ENCODE measurements around the gene CPLANE2. TPM values are rescaled to one million over a fixed set of nuclear protein-coding genes. Genes with fewer than 3 reads are reported as not detected.

Gene CPLANE2, protein sequence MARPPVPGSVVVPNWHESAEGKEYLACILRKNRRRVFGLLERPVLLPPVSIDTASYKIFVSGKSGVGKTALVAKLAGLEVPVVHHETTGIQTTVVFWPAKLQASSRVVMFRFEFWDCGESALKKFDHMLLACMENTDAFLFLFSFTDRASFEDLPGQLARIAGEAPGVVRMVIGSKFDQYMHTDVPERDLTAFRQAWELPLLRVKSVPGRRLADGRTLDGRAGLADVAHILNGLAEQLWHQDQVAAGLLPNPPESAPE
- total RNA-seq (10 to 100 TPM; 12.1 to 13.3 TPM), polyA plus RNA-seq (ENCODE audit: insufficient read length in 2 of 2) (10 to 100 TPM; 12.2 to 14.3 TPM)
- long read RNA-seq, donor 1, partial matches to known transcripts, result 0 of 3 reads
- long read RNA-seq, donor 1, other reads (novel, unspliced or antisense), result 0 of 3 reads
- long read RNA-seq, donor 2, partial matches to known transcripts, result 0 of 1 reads
- long read RNA-seq, donor 2, other reads (novel, unspliced or antisense), result 0 of 1 reads
- long read RNA-seq, donor 3, partial matches to known transcripts, result 0 of 1 reads
- long read RNA-seq, donor 3, other reads (novel, unspliced or antisense), result 0 of 1 reads
- long read RNA-seq, donor 4, partial matches to known transcripts, result 0 of 1 reads
- long read RNA-seq, donor 4, other reads (novel, unspliced or antisense), result 0 of 1 reads

DNA sequence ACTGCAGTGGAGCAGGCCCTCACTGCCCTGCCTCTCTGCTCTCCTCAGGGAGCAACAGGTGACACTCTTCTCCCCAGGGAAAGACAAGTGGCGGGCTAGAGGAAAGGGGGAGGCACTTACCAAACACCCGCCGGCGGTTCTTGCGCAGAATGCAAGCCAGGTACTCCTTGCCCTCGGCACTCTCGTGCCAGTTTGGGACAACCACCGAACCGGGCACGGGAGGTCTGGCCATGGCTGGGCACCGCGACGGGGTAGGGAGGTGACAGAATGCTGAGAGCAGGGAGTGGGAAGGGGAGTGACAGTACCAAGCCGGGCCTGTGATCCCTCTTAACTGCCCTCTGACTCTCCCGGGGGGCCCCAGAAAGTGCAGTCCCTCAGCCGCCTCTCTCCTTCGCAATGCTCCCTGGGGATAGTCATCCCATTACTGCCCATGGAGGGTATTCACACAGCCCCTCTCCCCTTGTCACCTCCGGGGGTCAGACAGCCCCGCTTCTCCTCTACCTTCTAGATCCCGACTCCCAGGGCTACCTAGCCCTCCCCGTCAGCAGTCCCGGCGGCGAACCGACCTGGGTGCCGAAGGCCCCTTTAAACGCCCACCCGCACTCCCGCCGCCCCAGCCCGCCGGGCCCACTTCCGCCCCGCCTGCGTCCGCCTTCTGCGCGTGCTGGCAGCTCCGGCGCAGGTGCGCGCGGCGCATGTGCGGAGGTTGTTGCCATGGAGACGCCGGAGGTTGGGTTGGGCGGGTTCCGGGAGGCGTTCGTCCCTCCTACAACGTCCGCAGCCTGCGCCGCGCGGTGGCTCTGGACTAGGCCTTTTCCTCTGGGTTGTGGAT is at the start of gene CPLANE2:
Gene CPLANE2, minus strand, starts transcription at position 673 of the 832 bp plus-strand sequence. Its CDS starts 441 bp downstream, at position 232.
- Histone ChIP-seq H3K27ac (ENCODE audit: low read depth, low read length) (peak within 1 kb of the TSS; percentile 72), H3K36me3 (ENCODE audit: control insufficient read depth, insufficient read depth, low read length) (peaks cover 16% of the 10 kb centered on the region), H3K4me3 (ENCODE audit: low read depth, low read length) (peak within 1 kb of the TSS; percentile 65), H3K9me3 (ENCODE audit: control insufficient read depth, insufficient read depth, low read length) (no peaks in the 10 kb centered on the region), H3K27me3 (ENCODE audit: control insufficient read depth, insufficient read depth, low read length) (no peaks in the 10 kb centered on the region), H3K4me1 (ENCODE audit: control insufficient read depth, insufficient read depth, low read length) (peaks cover 17% of the 10 kb centered on the region)
- peak; percentile 80 to 98 (median 88) for DNase-seq (ENCODE audit: low read depth in 4 of 6, low spot score in 6 of 6)
- under 1% methylated on average over 57 of the region's 57 CpGs for WGBS (ENCODE audit: insufficient coverage)

DNA sequence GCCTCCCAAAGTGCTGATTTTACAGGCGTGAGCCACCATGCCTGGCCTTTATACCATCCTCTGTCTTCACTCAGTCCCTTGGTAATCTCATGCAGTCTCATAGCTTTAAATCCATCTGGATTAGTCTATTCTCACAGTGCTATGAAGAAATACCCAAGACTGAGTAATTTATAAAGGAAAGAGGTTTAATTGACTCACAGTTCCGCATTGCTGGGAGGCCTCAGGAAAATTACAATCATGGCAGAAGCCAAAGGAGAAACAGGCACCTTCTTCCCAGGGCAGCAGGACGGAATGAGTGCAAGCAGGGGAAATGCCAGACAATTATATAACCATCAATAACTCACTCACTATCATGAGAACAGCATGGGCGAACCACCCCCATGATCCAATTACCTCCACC is 49.1 kb upstream of the CPLANE2 start:
- H3K27ac ChIP-seq (ENCODE audit: low read depth, low read length), result no peak overlapping the region
- WGBS (ENCODE audit: insufficient coverage), result 100% methylated on average over 1 of the region's 4 CpGs
- H3K27me3 ChIP-seq (ENCODE audit: control insufficient read depth, insufficient read depth, low read length), result no peaks in the 10 kb centered on the region
- DNase-seq (ENCODE audit: low read depth in 4 of 6, low spot score in 6 of 6), result no peak
- H3K4me1 ChIP-seq (ENCODE audit: control insufficient read depth, insufficient read depth, low read length), result no peaks in the 10 kb centered on the region
- peaks cover 22% of the 10 kb centered on the region for H3K36me3 ChIP-seq (ENCODE audit: control insufficient read depth, insufficient read depth, low read length)
- H3K9me3 ChIP-seq (ENCODE audit: control insufficient read depth, insufficient read depth, low read length), result no peaks in the 10 kb centered on the region
- no peak overlapping the region for H3K4me3 ChIP-seq (ENCODE audit: low read depth, low read length)

DNA sequence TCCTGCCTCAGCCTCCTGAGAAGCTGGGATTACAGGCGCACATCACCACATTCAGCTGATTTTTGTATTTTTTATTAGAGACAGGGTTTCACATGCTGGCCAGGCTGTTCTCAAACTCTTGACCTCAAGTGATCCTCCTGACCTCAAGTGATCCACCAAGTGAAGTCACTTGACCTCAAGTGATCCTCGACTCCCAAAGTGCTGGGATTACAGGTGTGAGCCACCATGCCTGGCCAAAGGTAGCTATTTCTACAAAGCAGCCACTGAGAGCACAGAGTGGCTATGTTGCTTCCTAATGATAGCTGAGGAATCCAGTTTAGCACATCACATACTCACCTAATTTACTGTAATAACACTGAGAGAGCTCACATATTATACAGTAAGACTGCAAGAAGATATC is 44.8 kb upstream of the CPLANE2 start:
- DNase-seq (ENCODE audit: low read depth in 4 of 6, low spot score in 6 of 6), result no peak
- Histone ChIP-seq H3K4me3 (ENCODE audit: low read depth, low read length) (no peak overlapping the region), H3K4me1 (ENCODE audit: control insufficient read depth, insufficient read depth, low read length) (no peaks in the 10 kb centered on the region), H3K9me3 (ENCODE audit: control insufficient read depth, insufficient read depth, low read length) (no peaks in the 10 kb centered on the region), H3K27ac (ENCODE audit: low read depth, low read length) (no peak overlapping the region), H3K27me3 (ENCODE audit: control insufficient read depth, insufficient read depth, low read length) (no peaks in the 10 kb centered on the region), H3K36me3 (ENCODE audit: control insufficient read depth, insufficient read depth, low read length) (peaks cover 9% of the 10 kb centered on the region)
- 100% methylated on average over 1 of the region's 2 CpGs for WGBS (ENCODE audit: insufficient coverage)

DNA sequence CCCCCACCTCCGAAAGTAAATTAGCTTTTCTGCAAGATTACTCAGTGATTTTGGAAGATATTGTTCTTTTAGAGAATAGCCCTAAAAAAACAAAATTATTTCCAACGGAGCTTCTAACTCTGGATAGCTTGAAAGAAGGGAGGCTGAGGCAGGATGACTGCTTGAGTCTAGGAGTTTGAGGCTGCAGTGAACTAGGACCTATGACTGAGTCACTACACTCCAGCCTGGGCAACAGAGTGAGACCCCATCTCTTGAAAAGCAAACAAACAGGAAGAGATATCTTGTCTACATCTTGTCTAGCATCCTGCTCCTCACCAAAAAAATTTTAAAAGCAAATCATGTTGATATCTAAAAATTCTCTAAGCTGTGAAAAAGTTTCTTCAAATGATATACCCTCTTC is 42.2 kb upstream of the CPLANE2 start:
- peaks cover 3% of the 10 kb centered on the region for H3K36me3 ChIP-seq (ENCODE audit: control insufficient read depth, insufficient read depth, low read length)
- no peaks in the 10 kb centered on the region for H3K4me1 ChIP-seq (ENCODE audit: control insufficient read depth, insufficient read depth, low read length)
- DNase-seq (ENCODE audit: low read depth in 4 of 6, low spot score in 6 of 6), result no peak
- no peak overlapping the region for H3K27ac ChIP-seq (ENCODE audit: low read depth, low read length)
- H3K27me3 ChIP-seq (ENCODE audit: control insufficient read depth, insufficient read depth, low read length), result no peaks in the 10 kb centered on the region
- H3K4me3 ChIP-seq (ENCODE audit: low read depth, low read length), result no peak overlapping the region
- H3K9me3 ChIP-seq (ENCODE audit: control insufficient read depth, insufficient read depth, low read length), result no peaks in the 10 kb centered on the region
- WGBS (ENCODE audit: insufficient coverage), result no CpG with 5 or more reads among the region's 2 CpGs

DNA sequence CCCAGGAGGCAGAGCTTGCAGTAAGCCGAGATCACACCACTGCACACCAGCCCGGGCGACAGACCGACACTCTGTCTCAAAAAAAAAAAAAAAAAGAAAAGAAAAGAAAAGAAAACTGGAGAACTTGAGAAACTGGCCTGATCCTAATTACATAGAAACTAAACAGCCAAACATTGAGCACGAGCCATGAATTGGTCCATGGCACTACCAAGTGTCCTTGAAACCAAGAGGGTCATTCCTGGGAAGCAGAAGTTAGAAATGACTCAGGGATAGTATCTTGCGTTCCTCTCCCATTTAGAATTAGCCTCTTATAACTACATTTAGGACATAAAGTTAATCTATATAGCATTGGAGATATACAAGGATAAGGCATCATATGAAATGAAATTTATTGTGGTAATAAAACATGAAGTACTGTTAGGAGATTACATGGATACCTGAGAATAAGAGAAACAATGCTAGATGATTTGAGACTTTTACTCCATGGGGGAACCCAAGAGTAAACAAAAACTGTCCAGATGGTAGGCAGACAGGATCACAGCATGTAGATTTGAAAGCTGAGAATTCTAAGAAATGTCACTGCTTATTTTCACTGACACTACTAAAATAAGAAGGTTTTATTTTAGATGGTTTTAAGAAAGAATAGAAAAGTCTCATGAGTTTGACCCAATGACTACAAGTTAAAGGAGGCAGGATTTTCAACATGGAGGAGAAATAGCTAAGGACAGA is 39.5 kb upstream of the CPLANE2 start:
- H3K4me1 ChIP-seq (ENCODE audit: control insufficient read depth, insufficient read depth, low read length), result no peaks in the 10 kb centered on the region
- H3K27ac ChIP-seq (ENCODE audit: low read depth, low read length), result no peak overlapping the region
- WGBS (ENCODE audit: insufficient coverage), result no CpG with 5 or more reads among the region's 6 CpGs
- peaks cover 3% of the 10 kb centered on the region for H3K36me3 ChIP-seq (ENCODE audit: control insufficient read depth, insufficient read depth, low read length)
- no peak overlapping the region for H3K4me3 ChIP-seq (ENCODE audit: low read depth, low read length)
- peak in 1 of 6 donors; percentile 51 for DNase-seq (ENCODE audit: low read depth in 4 of 6, low spot score in 6 of 6)
- no peaks in the 10 kb centered on the region for H3K27me3 ChIP-seq (ENCODE audit: control insufficient read depth, insufficient read depth, low read length)
- no peaks in the 10 kb centered on the region for H3K9me3 ChIP-seq (ENCODE audit: control insufficient read depth, insufficient read depth, low read length)

DNA sequence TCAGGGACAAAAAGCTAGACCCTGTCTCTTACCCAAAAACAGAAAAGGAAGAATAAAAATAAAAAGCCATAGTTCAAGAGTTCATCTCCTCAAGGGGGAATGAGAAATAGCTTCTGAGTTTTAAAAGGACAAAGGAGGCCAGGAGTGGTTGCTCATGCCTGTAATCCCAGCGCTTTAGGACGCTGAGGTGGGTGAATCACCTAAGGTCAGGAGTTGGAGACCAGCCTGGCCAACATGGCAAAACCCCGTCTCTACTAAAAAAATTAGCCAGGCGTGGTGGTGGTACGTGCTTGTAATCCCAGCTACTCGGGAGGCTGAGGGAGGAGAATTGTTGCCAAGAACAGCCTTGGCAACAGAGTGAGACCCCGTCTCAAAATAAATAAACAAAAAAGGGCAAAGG is 38.6 kb upstream of the CPLANE2 start:
- no peaks in the 10 kb centered on the region for H3K4me1 ChIP-seq (ENCODE audit: control insufficient read depth, insufficient read depth, low read length)
- peaks cover 3% of the 10 kb centered on the region for H3K36me3 ChIP-seq (ENCODE audit: control insufficient read depth, insufficient read depth, low read length)
- no peak overlapping the region for H3K4me3 ChIP-seq (ENCODE audit: low read depth, low read length)
- DNase-seq (ENCODE audit: low read depth in 4 of 6, low spot score in 6 of 6), result no peak
- WGBS (ENCODE audit: insufficient coverage), result 98% methylated on average over 5 of the region's 7 CpGs
- no peaks in the 10 kb centered on the region for H3K9me3 ChIP-seq (ENCODE audit: control insufficient read depth, insufficient read depth, low read length)
- no peak overlapping the region for H3K27ac ChIP-seq (ENCODE audit: low read depth, low read length)
- H3K27me3 ChIP-seq (ENCODE audit: control insufficient read depth, insufficient read depth, low read length), result no peaks in the 10 kb centered on the region

DNA sequence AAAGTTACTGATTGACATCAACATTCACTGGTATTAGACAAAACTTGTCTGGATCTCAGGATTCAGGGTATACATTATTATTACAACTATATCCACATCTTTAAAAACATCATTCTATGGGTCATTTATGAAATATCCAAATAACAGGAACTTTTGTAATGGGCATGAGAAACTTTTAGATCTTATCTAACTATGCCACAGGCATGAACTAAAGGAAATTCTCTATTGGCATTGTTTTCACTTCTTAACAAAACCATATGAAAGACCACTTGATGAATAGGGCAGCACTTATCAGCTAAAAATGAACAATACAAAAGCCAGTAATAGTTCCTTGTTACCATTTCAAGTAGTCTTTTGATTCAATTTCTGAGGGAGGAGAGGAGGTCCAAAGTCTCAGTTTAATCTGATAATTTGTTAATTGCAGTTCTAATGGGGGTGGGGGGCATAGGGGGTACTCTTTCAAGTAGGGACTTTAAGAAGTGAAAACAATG is 30.8 kb upstream of the CPLANE2 start:
- Histone ChIP-seq H3K27ac (ENCODE audit: low read depth, low read length) (no peak overlapping the region), H3K27me3 (ENCODE audit: control insufficient read depth, insufficient read depth, low read length) (no peaks in the 10 kb centered on the region)

DNA sequence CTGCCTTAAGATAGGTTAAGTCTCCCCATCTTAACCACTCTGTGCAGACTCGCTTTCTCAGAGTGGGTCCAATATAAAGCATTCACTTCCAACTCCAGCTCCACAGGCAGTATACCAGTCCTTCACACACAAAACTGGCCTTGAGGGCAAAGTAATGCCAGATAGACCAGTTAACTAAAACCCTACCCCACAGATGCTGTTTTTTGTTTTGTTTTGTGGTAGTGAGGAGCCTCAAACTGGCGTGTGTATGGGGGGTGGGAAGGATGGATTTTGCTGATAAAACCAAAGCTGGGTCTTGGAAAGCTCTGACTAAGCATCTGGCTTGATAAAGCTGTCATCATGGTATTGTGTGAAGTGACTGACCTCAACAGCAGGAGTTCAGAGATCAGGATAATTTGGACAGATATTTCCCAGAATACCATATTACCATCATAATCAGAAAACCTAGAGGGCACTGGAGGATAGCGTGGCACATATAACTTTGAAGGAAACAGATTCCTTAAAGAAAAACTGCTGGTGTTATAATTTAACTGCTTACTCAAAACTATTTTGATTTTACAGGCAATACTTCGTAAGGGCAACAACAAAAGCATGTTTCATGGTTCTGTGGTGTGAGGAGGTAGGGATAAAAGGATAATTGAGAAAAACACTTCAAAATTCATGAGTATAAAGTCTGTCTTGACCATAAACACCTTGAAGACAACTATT is 29.6 kb upstream of the CPLANE2 start:
- Histone ChIP-seq H3K27me3 (ENCODE audit: control insufficient read depth, insufficient read depth, low read length) (no peaks in the 10 kb centered on the region), H3K9me3 (ENCODE audit: control insufficient read depth, insufficient read depth, low read length) (no peaks in the 10 kb centered on the region), H3K4me1 (ENCODE audit: control insufficient read depth, insufficient read depth, low read length) (no peaks in the 10 kb centered on the region), H3K36me3 (ENCODE audit: control insufficient read depth, insufficient read depth, low read length) (peaks cover 3% of the 10 kb centered on the region), H3K4me3 (ENCODE audit: low read depth, low read length) (no peak overlapping the region), H3K27ac (ENCODE audit: low read depth, low read length) (no peak overlapping the region)
- no peak for DNase-seq (ENCODE audit: low read depth in 4 of 6, low spot score in 6 of 6)
- 100% methylated on average over 1 of the region's 4 CpGs for WGBS (ENCODE audit: insufficient coverage)

More for the DNA sequence above, 30.8 kb upstream of the CPLANE2 start:
- no peak for DNase-seq (ENCODE audit: low read depth in 4 of 6, low spot score in 6 of 6)
- Histone ChIP-seq H3K36me3 (ENCODE audit: control insufficient read depth, insufficient read depth, low read length) (peaks cover 3% of the 10 kb centered on the region), H3K4me3 (ENCODE audit: low read depth, low read length) (no peak overlapping the region), H3K9me3 (ENCODE audit: control insufficient read depth, insufficient read depth, low read length) (no peaks in the 10 kb centered on the region), H3K4me1 (ENCODE audit: control insufficient read depth, insufficient read depth, low read length) (no peaks in the 10 kb centered on the region)

Data from spinal cord (tissue), 10 donors.